Right renal pelvis (tissue), 4 donors: Measurements from ENCODE around the gene SCAANT1. TPM values are rescaled to one million over a fixed set of nuclear protein-coding genes. Genes with fewer than 3 reads are reported as not detected.

Experiments used
- DNase-seq, 4 donors: peaks; one replicate each; pipeline ENCODE4 v3.0.0-alpha.2; 2013; ENCODE audit warnings: low read depth in 4 of 4, low spot score in 3 of 4, missing footprints in 1 of 4
- polyA plus RNA-seq, 4 donors: library from polyadenylated mRNA; unstranded; fragments of 120-200 nt; gene quantifications; one replicate each; pipeline ENCODE4 v1.2.1, GENCODE V29; 2013; ENCODE audit not compliant: insufficient read length in 4 of 4

SCAANT1 gene
- polyA plus RNA-seq: under 1 TPM in 3 of 4 donors, not detected in 1; 0.53 to 0.90 (median 0.74) TPM

DNA sequence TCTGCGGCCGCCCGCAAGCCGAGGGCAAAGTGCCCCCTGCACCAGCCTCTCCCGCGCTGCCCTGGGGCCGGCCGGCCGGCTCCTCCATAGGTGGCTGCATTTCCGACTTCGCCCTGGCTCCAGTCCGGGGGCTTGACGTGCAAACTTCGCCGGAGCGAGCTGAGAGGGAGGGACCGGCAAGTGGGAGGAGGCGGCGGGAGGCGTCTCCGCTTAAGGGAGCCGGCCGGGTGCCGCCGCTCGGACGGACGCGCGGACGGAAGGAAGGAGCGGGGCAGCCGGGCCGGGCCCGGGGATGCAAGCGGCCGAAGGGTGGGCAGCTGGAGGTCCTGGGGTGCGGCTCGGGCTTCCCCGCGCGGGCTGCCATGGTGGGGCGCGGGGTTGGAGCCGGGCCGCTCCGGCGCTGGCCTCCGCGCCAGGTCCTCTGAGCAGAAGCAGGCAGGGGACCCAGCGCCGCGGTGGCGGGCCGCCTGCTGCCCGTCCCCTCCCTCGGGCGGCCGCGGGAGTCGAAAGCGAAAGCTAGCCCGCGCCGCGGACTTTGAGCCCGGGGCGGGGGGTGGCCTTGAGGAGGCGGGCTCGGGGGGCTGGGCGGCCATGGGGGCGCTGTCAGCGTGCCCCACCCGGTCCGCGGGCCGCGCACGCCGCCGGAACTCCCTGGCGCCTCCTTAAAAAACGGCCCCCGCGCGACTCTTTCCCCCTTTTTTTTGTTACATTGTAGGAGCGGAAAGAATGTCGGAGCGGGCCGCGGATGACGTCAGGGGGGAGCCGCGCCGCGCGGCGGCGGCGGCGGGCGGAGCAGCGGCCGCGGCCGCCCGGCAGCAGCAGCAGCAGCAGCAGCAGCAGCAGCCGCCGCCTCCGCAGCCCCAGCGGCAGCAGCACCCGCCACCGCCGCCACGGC lies at the start of gene SCAANT1:
TSS of gene SCAANT1 (minus strand) at position 511 of the 895 bp plus-strand sequence.
- DNase-seq: peak; percentile 67 to 82 (median 78)

DNA sequence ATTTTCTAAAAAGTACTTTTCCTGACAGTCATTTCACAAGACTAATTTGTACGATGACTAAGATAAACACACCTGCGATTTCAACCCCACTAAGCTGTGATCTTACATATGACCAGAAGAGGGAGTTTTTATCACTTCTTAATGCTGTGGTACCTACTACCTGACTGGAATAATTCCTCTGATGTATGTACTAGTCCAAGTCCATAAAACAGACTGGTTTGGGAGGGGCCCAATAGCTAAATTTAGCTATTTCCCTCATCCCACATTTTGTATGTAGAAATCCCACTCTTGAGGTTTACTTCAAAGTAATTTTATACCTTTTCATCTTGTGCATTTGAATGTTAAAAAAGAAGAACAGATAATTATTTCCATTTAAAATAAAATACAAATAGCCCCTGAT lies 49.7 kb upstream of the SCAANT1 start:
- no peak for DNase-seq

DNA sequence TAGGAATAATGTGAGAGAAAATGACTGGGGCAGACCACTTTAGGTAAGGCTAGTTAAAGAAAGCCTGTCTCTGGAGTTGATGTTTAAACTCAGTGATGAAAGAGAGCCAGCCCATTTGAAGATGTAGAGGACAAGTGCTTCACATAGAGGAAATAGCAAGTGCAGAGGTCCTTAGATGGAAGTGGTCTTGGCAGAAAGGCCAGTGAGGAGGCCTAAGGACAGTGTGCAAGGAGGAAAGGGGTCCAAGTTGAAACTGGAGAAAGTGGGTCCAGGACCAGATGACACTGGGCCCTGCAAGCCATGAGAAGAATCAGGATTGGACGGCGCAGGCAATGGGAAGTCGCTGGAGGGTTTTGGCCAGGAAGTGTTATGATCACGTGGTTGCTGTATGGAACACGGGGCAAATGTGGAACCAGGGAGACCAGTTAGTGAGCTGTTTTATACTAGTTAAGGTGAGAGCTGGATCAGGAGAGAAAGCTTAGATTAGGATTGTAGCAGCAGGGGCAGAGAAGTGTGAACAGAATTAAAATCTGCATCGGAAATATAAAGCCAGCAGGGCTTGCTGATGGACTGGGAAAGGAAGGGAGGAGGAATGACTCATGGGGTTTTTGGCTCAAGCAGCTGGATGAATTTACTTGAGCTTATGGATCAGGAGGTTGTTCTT lies 48.0 kb upstream of the SCAANT1 start:
- no peak for DNase-seq

GRCh38 chr3:63959146-63959545 lies 47.0 kb upstream of the SCAANT1 start:
- no peak for DNase-seq

- no peak for DNase-seq
Observed at GRCh38 chr3:63955830-63956545, 43.8 kb upstream of the SCAANT1 start.

DNA sequence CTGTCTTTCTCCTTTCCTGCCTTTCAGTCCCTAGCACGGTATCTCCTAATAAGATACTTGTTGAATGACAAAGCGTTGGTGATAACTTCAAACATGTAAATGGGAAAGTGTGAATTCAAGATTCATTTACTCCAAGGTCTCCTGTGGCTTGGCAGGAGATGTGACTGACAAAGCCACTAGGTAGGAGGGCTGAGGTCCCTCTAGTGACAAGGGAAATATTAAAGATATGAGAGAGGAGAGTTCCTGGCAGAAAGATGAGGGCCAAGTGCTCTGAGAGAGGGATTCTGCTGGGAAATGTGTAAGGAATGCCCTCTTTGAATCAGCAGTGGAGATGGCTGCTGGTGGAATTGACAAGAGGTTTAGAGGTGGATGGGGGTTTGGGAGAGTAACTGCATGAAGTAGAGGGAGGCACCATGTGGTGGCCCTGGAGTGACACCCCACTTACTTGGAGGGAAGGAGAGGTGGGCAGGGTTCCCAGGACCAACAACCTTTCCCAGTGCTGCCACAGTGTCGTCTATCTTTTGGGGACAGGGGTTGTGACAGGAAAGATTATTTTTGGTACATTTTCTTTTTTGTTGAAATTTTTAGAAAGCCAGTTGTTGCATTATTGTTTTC lies 43.0 kb upstream of the SCAANT1 start:
- no peak for DNase-seq

DNA sequence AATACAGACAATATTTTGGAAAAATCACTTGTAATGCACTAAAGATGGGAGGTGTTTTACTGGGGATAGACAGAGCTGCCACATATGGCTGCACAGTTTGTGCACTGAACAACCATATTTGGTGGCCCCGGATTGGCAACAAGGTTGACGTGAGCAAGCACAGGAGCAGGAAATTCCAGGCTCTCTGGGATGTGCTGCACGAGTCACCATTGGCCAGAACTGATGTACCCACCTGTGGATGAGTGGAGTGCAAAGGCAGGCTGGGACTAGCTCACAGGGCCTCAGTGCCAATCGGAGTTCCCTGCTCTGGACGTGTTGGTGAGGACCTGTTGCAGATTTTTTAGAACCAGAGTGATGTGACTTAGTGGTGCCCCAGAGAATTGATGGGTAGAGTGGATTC lies 42.0 kb upstream of the SCAANT1 start:
- DNase-seq: no peak

GRCh38 chr3:63952248-63952594 lies 40.0 kb upstream of the SCAANT1 start:
- DNase-seq: no peak

- DNase-seq: no peak
Observed at GRCh38 chr3:63951492-63952247, 39.5 kb upstream of the SCAANT1 start.

DNA sequence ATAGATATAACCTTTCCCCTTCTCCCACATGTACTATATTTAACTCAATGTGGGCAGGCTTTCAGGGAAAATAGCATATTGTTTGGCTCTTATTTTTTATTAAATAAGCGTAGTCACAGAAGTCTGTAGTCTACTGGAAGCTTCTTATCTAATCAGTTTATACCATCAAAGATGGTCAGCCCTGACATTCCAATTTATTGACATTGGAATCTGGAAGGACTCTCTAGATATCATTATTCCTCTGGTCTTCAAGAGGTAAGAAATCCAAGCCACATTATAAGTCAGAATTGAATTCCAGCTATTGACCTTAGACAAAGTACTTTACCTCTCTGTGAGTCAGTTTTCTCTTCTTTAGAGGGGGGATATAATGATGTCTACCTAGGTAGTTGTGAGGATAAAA lies 38.5 kb upstream of the SCAANT1 start:
- no peak for DNase-seq

- DNase-seq: no peak
Observed at GRCh38 chr3:63949005-63949404, 36.8 kb upstream of the SCAANT1 start.

- DNase-seq: no peak
Observed at GRCh38 chr3:63947594-63947993, 35.4 kb upstream of the SCAANT1 start.

- no peak for DNase-seq
Observed at GRCh38 chr3:63946753-63947152, 34.6 kb upstream of the SCAANT1 start.

DNA sequence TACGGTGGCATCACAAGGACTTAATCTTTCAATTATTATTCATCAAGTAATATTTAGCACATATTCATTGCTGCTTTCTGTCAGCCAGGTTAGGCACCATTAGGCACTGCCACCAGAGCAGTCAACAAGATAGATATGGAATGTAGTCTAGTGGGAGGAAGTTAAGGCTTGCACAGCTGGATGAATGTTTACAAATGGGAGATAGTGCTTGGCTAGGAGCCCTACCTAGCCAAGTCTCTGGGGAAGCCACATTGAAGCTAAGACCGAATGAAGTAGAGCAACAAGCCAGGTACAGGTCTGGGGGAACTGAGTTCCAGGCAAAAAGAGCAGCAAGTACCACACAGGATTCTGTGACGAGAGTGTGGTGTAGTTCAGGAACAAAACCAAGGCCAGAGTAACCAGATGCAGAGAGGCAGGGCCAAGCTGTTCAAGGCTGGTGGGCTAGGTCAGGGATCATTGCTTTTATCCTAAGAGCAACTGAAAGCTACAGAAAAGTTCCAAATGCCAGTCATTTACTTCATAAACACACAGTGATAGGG lies 33.4 kb upstream of the SCAANT1 start:
- no peak for DNase-seq

DNA sequence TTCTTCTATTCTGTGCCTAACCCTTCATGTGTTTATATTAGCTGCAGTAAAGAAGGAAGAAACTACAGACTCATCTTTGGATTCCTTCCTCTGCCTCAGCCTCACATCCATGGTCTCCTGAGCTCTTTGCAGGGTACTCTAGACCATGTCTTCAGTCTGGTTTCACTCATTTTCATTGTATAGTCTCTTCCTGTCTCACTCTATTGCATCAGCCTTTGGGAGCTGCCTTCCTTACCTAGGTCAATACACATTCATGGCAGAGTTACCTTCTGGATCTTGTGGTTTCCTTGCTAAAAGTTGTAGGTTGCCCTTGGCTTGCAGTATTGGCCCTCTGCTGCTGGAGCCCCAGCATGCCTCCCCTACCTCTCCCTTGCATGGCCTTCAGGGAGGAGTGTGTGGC lies 31.5 kb upstream of the SCAANT1 start:
- no peak for DNase-seq

DNA sequence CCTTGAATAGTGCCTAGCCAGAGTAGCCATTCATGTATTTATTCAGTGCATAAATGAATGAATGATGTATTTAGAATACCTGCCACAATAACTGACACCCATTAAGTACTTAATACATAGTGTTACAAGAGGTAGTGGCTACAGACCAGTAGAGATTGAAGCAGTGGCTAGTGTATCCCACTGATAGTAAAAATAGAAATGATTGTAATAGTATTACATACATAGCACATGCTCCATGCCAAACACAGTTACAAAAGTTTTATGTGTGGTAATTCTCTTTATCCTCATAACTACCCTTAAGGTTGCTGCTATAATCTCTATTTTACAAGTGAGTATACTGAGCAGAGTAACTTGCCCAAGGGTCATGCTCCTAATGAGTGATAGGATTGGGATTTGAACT lies 30.3 kb upstream of the SCAANT1 start:
- DNase-seq: no peak

DNA sequence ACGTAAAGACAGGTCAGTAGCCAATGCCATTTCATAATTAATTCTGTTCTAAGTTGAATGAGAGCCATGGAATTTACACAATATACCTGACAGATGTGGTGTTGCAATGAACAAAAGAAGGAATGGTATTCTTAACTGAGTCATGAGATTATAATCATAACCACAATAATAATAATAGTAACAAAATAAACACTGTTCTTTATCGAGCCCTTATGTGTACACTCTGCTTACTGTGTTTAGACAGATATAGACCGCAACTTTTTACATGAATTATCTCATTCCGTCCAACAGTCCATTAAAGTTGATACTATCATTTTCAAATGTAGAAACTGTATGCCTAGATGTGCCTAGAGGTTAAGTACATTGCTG lies 28.2 kb upstream of the SCAANT1 start:
- DNase-seq: no peak

DNA sequence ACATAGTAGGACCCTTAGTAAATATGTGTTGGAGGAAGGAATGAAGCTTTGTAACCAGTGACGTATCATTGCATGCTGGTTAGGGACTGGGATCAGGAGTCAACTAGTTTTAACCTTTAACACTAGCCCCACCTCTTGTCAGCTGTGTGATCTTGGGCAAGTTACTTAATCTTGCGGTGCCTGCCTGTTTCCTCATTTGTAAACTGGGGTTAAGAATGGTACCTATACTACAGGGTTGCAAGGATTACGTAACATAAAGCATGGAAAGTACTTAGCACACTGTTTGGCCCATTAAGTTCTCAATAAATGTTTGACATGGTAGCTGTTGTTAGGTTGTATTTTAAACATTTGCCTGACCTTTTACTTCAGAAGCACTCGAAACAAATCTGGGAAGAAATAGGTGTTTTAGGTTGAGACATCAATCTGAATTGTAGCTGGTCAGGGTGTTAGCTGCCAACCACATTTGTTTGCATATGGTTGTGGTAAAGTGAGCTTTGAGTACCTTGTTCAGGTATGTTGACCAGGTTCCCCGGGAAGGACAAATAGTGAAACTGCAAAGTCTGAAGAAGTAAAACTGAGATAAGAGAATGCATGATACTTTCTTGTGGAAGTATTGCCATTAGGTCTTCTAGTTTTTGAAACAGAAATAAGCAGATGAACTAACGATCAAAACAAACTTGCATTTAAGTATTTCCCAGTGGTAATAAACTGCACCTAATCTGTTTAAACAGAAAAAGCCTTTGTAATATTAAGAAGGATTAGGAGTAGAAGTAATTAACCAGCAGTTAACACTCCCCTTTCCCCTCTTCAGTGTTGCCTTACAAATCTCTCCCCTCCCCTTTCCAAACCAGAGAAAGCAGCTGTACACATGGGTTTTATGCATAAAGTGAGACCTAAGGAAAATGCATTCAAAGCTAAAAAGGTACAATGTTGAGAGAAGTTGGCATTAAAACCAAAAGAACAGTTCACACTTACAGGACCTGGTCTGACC lies 25.8 kb upstream of the SCAANT1 start:
- DNase-seq: no peak

- DNase-seq: no peak
Observed at GRCh38 chr3:63936925-63937324, 24.7 kb upstream of the SCAANT1 start.
